ENCODE data around the gene INS. TPM values are rescaled to one million over a fixed set of nuclear protein-coding genes. Genes with fewer than 3 reads are reported as not detected.

INS gene
- total and polyA plus RNA-seq, 4 donors, result 0.16 to 0.37 TPM; not detected in 2

DNA sequence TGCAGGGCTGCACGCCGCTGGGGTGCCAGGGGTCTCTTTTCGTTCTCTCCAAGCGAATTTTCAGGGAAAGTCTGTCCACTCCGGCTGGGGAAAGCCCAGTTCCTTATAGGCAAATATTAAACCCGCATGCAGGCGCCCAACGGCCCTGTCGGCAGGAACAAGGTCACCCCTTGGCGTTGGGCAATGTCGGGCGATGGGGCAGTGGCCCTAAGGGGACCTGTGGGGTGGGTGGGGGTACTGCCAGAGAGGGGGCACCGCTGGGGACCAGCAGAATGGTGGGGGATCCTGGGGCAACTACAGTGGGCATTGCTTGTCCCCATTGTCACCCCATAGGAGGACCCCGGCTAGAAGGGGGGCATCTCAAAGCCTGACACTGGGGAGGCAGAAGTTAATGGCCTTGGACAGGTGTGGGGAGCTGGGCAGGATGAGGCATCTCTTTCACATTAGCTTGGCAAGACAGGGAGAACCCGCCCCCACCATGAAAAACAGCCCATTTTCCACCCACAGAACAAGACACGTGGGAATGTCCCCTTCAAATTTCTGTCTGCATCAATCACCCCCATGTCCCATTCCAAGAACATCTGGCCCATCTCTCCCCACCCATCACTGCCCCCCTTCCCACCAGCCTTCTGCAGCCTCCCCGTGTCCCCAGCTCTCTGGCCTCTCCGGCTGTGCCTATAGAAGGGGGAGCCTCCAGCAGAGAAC lies 16.3 kb downstream of the INS start:
- no peak for TF ChIP-seq TAF1 (conservative IDR thresholded peaks at IDR 0.05)
- TF ChIP-seq JUND (IDR thresholded peaks at IDR 0.05), result no peak
- TF ChIP-seq, protein P1, sequence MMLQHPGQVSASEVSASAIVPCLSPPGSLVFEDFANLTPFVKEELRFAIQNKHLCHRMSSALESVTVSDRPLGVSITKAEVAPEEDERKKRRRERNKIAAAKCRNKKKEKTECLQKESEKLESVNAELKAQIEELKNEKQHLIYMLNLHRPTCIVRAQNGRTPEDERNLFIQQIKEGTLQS (IDR thresholded peaks at IDR 0.05), result no peak
- TF ChIP-seq FOXA2 (IDR thresholded peaks at IDR 0.05), result no peak
- TF ChIP-seq, protein P2, sequence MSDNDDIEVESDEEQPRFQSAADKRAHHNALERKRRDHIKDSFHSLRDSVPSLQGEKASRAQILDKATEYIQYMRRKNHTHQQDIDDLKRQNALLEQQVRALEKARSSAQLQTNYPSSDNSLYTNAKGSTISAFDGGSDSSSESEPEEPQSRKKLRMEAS (IDR thresholded peaks at IDR 0.05), result no peak
- TF ChIP-seq, protein P3, sequence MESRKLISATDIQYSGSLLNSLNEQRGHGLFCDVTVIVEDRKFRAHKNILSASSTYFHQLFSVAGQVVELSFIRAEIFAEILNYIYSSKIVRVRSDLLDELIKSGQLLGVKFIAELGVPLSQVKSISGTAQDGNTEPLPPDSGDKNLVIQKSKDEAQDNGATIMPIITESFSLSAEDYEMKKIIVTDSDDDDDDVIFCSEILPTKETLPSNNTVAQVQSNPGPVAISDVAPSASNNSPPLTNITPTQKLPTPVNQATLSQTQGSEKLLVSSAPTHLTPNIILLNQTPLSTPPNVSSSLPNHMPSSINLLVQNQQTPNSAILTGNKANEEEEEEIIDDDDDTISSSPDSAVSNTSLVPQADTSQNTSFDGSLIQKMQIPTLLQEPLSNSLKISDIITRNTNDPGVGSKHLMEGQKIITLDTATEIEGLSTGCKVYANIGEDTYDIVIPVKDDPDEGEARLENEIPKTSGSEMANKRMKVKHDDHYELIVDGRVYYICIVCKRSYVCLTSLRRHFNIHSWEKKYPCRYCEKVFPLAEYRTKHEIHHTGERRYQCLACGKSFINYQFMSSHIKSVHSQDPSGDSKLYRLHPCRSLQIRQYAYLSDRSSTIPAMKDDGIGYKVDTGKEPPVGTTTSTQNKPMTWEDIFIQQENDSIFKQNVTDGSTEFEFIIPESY (IDR thresholded peaks at IDR 0.05), result no peak
- no peak for TF ChIP-seq NR2F2 (IDR thresholded peaks at IDR 0.05)
- TF ChIP-seq, protein P4, sequence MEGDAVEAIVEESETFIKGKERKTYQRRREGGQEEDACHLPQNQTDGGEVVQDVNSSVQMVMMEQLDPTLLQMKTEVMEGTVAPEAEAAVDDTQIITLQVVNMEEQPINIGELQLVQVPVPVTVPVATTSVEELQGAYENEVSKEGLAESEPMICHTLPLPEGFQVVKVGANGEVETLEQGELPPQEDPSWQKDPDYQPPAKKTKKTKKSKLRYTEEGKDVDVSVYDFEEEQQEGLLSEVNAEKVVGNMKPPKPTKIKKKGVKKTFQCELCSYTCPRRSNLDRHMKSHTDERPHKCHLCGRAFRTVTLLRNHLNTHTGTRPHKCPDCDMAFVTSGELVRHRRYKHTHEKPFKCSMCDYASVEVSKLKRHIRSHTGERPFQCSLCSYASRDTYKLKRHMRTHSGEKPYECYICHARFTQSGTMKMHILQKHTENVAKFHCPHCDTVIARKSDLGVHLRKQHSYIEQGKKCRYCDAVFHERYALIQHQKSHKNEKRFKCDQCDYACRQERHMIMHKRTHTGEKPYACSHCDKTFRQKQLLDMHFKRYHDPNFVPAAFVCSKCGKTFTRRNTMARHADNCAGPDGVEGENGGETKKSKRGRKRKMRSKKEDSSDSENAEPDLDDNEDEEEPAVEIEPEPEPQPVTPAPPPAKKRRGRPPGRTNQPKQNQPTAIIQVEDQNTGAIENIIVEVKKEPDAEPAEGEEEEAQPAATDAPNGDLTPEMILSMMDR (IDR thresholded peaks at IDR 0.05; ENCODE audit: low read depth, low read length, missing input control), result no peak
- no peak for TF ChIP-seq RAD21 (IDR thresholded peaks at IDR 0.05)
- TF ChIP-seq HNF4A (conservative IDR thresholded peaks at IDR 0.05), result no peak
- TF ChIP-seq HNF4G (IDR thresholded peaks at IDR 0.05), result no peak
- TF ChIP-seq FOXA1 (IDR thresholded peaks at IDR 0.05), result no peak
- no peak for TF ChIP-seq EGR1 (IDR thresholded peaks at IDR 0.05; ENCODE audit: low read depth in 2 of 2)
- no peaks in the 10 kb centered on the region for H3K27me3 ChIP-seq (ENCODE audit: control insufficient read depth in 4 of 4, insufficient read depth in 4 of 4, low read length in 3 of 4)
- 47% methylated on average over 18 of the region's 18 CpGs for WGBS

DNA sequence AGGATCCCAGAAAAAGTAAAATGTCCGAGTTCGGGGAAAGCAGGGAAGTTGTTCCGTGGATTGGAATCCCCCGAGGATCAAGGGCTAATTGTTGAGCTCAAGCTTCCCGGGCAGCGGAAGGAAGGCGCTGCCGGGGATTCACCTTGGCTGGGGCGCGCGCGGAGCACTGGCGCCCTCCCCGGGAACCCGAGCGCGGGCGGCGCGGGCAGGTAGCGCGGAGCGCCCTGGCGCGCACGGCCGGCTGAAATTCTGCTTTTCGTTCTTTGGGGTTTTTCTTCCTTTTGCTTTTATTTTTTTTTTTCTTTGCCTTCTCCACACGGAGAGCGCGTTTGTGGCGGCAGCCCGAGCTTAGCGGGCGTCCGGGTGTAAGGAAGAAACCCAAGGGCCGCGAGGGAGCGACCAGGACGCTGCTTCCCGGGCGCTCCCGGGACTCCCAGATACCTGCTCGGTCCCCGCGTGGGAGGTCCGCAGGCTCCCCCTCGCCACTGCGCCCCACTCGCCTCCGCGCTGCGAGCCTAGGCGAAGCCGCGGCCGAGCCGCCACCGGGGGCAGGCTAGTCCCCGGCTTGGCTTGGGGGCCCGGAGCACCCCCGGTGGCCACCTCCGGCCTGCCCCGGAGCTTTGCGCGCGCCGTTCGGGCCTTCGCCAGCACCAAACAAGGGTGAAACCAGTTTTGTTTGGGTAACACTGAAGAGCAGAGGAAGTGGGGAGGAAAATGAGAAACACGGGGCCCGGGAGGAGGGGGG lies 17.0 kb downstream of the INS start:
- TF ChIP-seq EGR1 (IDR thresholded peaks at IDR 0.05; ENCODE audit: low read depth in 2 of 2) (no peak), SP1 (IDR thresholded peaks at IDR 0.05) (no peak), HNF4G (IDR thresholded peaks at IDR 0.05) (no peak), RAD21 (IDR thresholded peaks at IDR 0.05) (no peak), FOXA1 (IDR thresholded peaks at IDR 0.05) (no peak), FOXA2 (IDR thresholded peaks at IDR 0.05) (no peak), TAF1 (conservative IDR thresholded peaks at IDR 0.05) (no peak), NR2F2 (IDR thresholded peaks at IDR 0.05) (no peak), JUND (IDR thresholded peaks at IDR 0.05) (no peak), YY1 (IDR thresholded peaks at IDR 0.05) (no peak), RXRA (IDR thresholded peaks at IDR 0.05) (no peak), HNF4A (conservative IDR thresholded peaks at IDR 0.05) (no peak), GABPA (IDR thresholded peaks at IDR 0.05 in 1 of 2, conservative IDR thresholded peaks at IDR 0.05 in 1 of 2) (no peak)
- TF ChIP-seq, protein P3 (IDR thresholded peaks at IDR 0.05), result no peak
- TF ChIP-seq, protein P1 (IDR thresholded peaks at IDR 0.05), result no peak
- TF ChIP-seq, protein P4 (IDR thresholded peaks at IDR 0.05; ENCODE audit: low read depth, low read length, missing input control), result no peak
- TF ChIP-seq, protein P2 (IDR thresholded peaks at IDR 0.05), result no peak
- Histone ChIP-seq H3K9me3 (ENCODE audit: control insufficient read depth in 4 of 4, low read length in 3 of 4) (no peaks in the 10 kb centered on the region), H3K9ac (ENCODE audit: low read depth in 1 of 2, low read length in 2 of 2) (no peak overlapping the region), H3K36me3 (ENCODE audit: control insufficient read depth in 4 of 4, insufficient read depth in 3 of 4, low read depth in 1 of 4, low read length in 3 of 4) (peaks cover 16 to 35% (median 27%) of the 10 kb centered on the region in 4 donors), H3K27me3 (ENCODE audit: control insufficient read depth in 4 of 4, insufficient read depth in 4 of 4, low read length in 3 of 4) (no peaks in the 10 kb centered on the region), H3K4me3 (ENCODE audit: low read depth in 1 of 3, low read length in 3 of 3) (no peak overlapping the region), H3K27ac (ENCODE audit: low read depth in 1 of 2, low read length in 2 of 2) (no peak overlapping the region), H3K4me1 (ENCODE audit: control insufficient read depth in 4 of 4, insufficient read depth in 4 of 4, low read length in 3 of 4) (peaks cover 0 to 7% (median 3%) of the 10 kb centered on the region in 4 donors)
- WGBS, result 66% methylated on average over 72 of the region's 72 CpGs
- DNase-seq (ENCODE audit: low spot score), result no peak

More for the DNA sequence above, 16.3 kb downstream of the INS start:
- DNase-seq (ENCODE audit: low spot score), result no peak
- Histone ChIP-seq H3K4me1 (ENCODE audit: control insufficient read depth in 4 of 4, insufficient read depth in 4 of 4, low read length in 3 of 4) (peaks cover 3 to 14% (median 6%) of the 10 kb centered on the region in 4 donors), H3K27ac (ENCODE audit: low read depth in 1 of 2, low read length in 2 of 2) (no peak overlapping the region), H3K9me3 (ENCODE audit: control insufficient read depth in 4 of 4, low read length in 3 of 4) (no peaks in the 10 kb centered on the region), H3K4me3 (ENCODE audit: low read depth in 1 of 3, low read length in 3 of 3) (no peak overlapping the region), H3K36me3 (ENCODE audit: control insufficient read depth in 4 of 4, insufficient read depth in 3 of 4, low read depth in 1 of 4, low read length in 3 of 4) (peaks cover 16 to 35% (median 27%) of the 10 kb centered on the region in 4 donors), H3K9ac (ENCODE audit: low read depth in 1 of 2, low read length in 2 of 2) (no peak overlapping the region)

Measured in liver (tissue), 9 donors.